GM23338 (cell line): Measurements from ENCODE around the gene PGS1. TPM values are rescaled to one million over a fixed set of nuclear protein-coding genes. Genes with fewer than 3 reads are reported as not detected.

Experiments
- ATAC-seq: fragments of 200-7000 bp; cut with Tn5 transposase; 3 replicates; pipeline ENCODE4 v1.9.1; 2020
- DNase-seq: peaks from one replicate; pipeline ENCODE4 v3.0.0-alpha.2; 2015; ENCODE audit warnings: low spot score
- H2AFZ ChIP-seq: fragments of 200-600 bp; sonication (generic); 2 replicates; pipeline ENCODE4 v1.8.0; 2016; ENCODE audit warnings: antibody characterized with exemption, mild to moderate bottlenecking, moderate library complexity
- H3F3A ChIP-seq: fragments of 200-600 bp; sonication (generic); replicated peaks from 2 replicates; pipeline ENCODE4 v1.8.0; 2017; ENCODE audit warnings: antibody characterized with exemption, mixed run types, low read depth
- H3K27ac ChIP-seq: fragments of 200-600 bp; sonication (generic); 2 replicates; pipeline ENCODE4 v1.6.1; 2016; ENCODE audit warnings: low read depth
- H3K27me3 ChIP-seq: fragments of 200-600 bp; sonication (generic); 2 replicates; pipeline ENCODE4 v1.8.0; 2016; ENCODE audit warnings: mild to moderate bottlenecking, mixed run types, moderate library complexity; ENCODE audit not compliant: insufficient read depth
- H3K36me3 ChIP-seq: fragments of 200-600 bp; sonication (generic); 2 replicates; pipeline ENCODE4 v1.8.0; 2016; ENCODE audit warnings: mild to moderate bottlenecking; ENCODE audit not compliant: insufficient read depth
- H3K4me1 ChIP-seq: fragments of 200-600 bp; sonication (generic); 2 replicates; pipeline ENCODE4 v1.8.0; 2016; ENCODE audit warnings: mild to moderate bottlenecking, moderate library complexity; ENCODE audit not compliant: insufficient read depth
- H3K4me2 ChIP-seq: fragments of 200-600 bp; sonication (generic); 2 replicates; pipeline ENCODE4 v1.7.1; 2017; ENCODE audit warnings: mixed run types
- H3K4me3 ChIP-seq: fragments of 200-600 bp; sonication (generic); 2 replicates; pipeline ENCODE4 v1.6.1; 2016; ENCODE audit warnings: mixed run types
- H3K79me2 ChIP-seq: fragments of 200-600 bp; sonication (generic); replicated peaks from 2 replicates; pipeline ENCODE4 v1.8.0; 2017; ENCODE audit warnings: mild to moderate bottlenecking; ENCODE audit not compliant: insufficient read depth
- H3K9me2 ChIP-seq: fragments of 200-600 bp; sonication (generic); 2 replicates; pipeline ENCODE4 v1.8.0; 2017; ENCODE audit not compliant: insufficient read depth
- H4K20me1 ChIP-seq: fragments of 200-600 bp; sonication (generic); replicated peaks from 2 replicates; pipeline ENCODE4 v1.8.0; 2017; ENCODE audit warnings: mild to moderate bottlenecking; ENCODE audit not compliant: insufficient read depth
- H3K27ac Mint-ChIP-seq: 2 replicates; pipeline ENCODE4 v1.8.0; 2020; ENCODE audit warnings: inconsistent platforms, mild to moderate bottlenecking, moderate library complexity, mixed read lengths
- H3K27me3 Mint-ChIP-seq: 3 replicates; pipeline ENCODE4 v1.8.0; 2022; ENCODE audit warnings: low read depth, mild to moderate bottlenecking, moderate library complexity, mixed read lengths, inconsistent platforms; ENCODE audit not compliant: insufficient read depth, poor library complexity
- H3K36me3 Mint-ChIP-seq: 3 replicates; pipeline ENCODE4 v1.8.0; 2021; ENCODE audit warnings: low read depth, mild to moderate bottlenecking, inconsistent platforms, moderate library complexity, mixed read lengths
- H3K4me1 Mint-ChIP-seq: 3 replicates; pipeline ENCODE4 v1.8.0; 2020; ENCODE audit warnings: mild to moderate bottlenecking, inconsistent platforms, mixed read lengths
- H3K4me3 Mint-ChIP-seq: 3 replicates; pipeline ENCODE4 v1.8.0; 2021; ENCODE audit warnings: moderate library complexity, mild to moderate bottlenecking, inconsistent platforms, mixed read lengths
- H3K9me3 Mint-ChIP-seq: 3 replicates; pipeline ENCODE4 v1.8.0; 2020; ENCODE audit warnings: moderate library complexity, mild to moderate bottlenecking, inconsistent platforms, mixed read lengths
- CREB1 ChIP-seq: fragments of 250-450 bp; sonication (Bioruptor Pico); IDR thresholded peaks from 2 replicates; pipeline ENCODE4 v1.5.0; 2020; ENCODE audit warnings: low read depth, mild to moderate bottlenecking, moderate library complexity
- ETS1 ChIP-seq: IDR thresholded peaks from 2 replicates; pipeline ENCODE4 v1.6.1; 2016; ENCODE audit warnings: antibody characterized with exemption
- EZH2phosphoT487 ChIP-seq: fragments of 200-600 bp; sonication (generic); IDR thresholded peaks from one replicate; pipeline ENCODE4 v1.8.1; 2018; ENCODE audit warnings: antibody characterized with exemption; ENCODE audit not compliant: unreplicated experiment
- REST ChIP-seq: IDR thresholded peaks from one replicate; pipeline ENCODE4 v1.6.1; 2018; ENCODE audit warnings: antibody characterized with exemption; ENCODE audit not compliant: unreplicated experiment
- polyA plus RNA-seq: library from polyadenylated mRNA; unstranded; fragments of >200 nt; fragmentation: Nextera tagmentation; extraction: Ambion mirVana; gene quantifications from 2 replicates; pipeline ENCODE4 v1.2.1, GENCODE V29; 2016
- total RNA-seq: library from RNA; depleted of rRNA; stranded (reverse); fragments of >200 nt; shearing (Covaris generic); gene quantifications from 2 replicates; pipeline ENCODE4 v1.2.3, GENCODE V29; 2014

The PGS1 gene
- total and polyA plus RNA-seq, 2 experiments from 2014 or later: 43.9 to 67.1 TPM

GRCh38 chr17:78335209-78335608 lies 43.2 kb upstream of the PGS1 start (continued):
- TF ChIP-seq REST (no peak), ETS1 (no peak)

GRCh38 chr17:78337244-78338109 lies 41.0 kb upstream of the PGS1 start:
- no peak for ATAC-seq
- Histone ChIP-seq H3K27ac (no peak overlapping the region), H3K27me3 (peaks cover 17% of the 10 kb centered on the region), H2AFZ (0 out of 2 replicates have a peak overlapping the region, but pooled peaks have one; percentile 5), H3K4me3 (no peak overlapping the region), H3F3A (peaks cover 8% of the 10 kb centered on the region; the same call in 1 of the 2 replicates), H3K9me2 (no peaks in the 10 kb centered on the region), H3K4me1 (peaks cover 12% of the 10 kb centered on the region), H3K4me2 (no peak overlapping the region), H3K79me2 (no peaks in the 10 kb centered on the region), H3K36me3 (no peaks in the 10 kb centered on the region), H4K20me1 (no peaks in the 10 kb centered on the region)
- no peak overlapping the region for H3K27ac Mint-ChIP-seq
- no peak overlapping the region for H3K4me3 Mint-ChIP-seq
- no peak for TF ChIP-seq REST
- no peak for TF ChIP-seq CREB1 (CRISPR knock-in tag)
- TF ChIP-seq EZH2phosphoT487: no peak
- peaks cover 29% of the 10 kb centered on the region; the same call in 2 of the 3 replicates for H3K4me1 Mint-ChIP-seq
- no peak for DNase-seq
- H3K36me3 Mint-ChIP-seq: no peaks in the 10 kb centered on the region
- H3K9me3 Mint-ChIP-seq: no peaks in the 10 kb centered on the region; the same call in 2 of the 3 replicates
- peaks cover 18% of the 10 kb centered on the region for H3K27me3 Mint-ChIP-seq
